Mucosa of gallbladder (tissue), 1 donor: ENCODE measurements around the gene ADK. TPM values are rescaled to one million over a fixed set of nuclear protein-coding genes. Genes with fewer than 3 reads are reported as not detected.
"Not testable (repeated sequence)": the region's sequence is repeated elsewhere in the genome, so short reads cannot be mapped to it uniquely, and the experiment has no call there.

Source experiments
- DNase-seq: peaks from one replicate; pipeline ENCODE4 v3.0.0-alpha.2; 2020; ENCODE audit warnings: low spot score
- total RNA-seq: library from RNA; stranded (reverse); gene quantifications from one replicate; pipeline ENCODE4 v1.2.1, GENCODE V29; 2021
- donor health status: DM: no; HTN: no; CAD: no.

The ADK gene
- total RNA-seq, 1 donor from 2014 or later: 13.0 TPM

GRCh38 chr10:74486659-74487058 lies 335.6 kb downstream of the ADK start:
- DNase-seq: no peak

GRCh38 chr10:74488907-74489306 lies 337.9 kb downstream of the ADK start:
- no peak for DNase-seq

GRCh38 chr10:74490551-74490950 lies 339.5 kb downstream of the ADK start:
- DNase-seq: no peak

GRCh38 chr10:74491014-74491413 lies 340.0 kb downstream of the ADK start:
- DNase-seq: no peak

GRCh38 chr10:74496276-74496675 lies 345.3 kb downstream of the ADK start:
- DNase-seq: not testable (repeated sequence)

- DNase-seq: not testable (repeated sequence)
These were observed 347.6 kb downstream of the ADK start for GRCh38 chr10:74498664-74499063.

GRCh38 chr10:74500026-74500704 lies 349.1 kb downstream of the ADK start:
- DNase-seq: no peak

- no peak for DNase-seq
These were observed 349.8 kb downstream of the ADK start for GRCh38 chr10:74500816-74501215.

GRCh38 chr10:74502963-74503608 lies 352.1 kb downstream of the ADK start:
- DNase-seq: no peak

- no peak for DNase-seq
These were observed 356.9 kb downstream of the ADK start for GRCh38 chr10:74507951-74508350.

GRCh38 chr10:74510594-74510993 lies 359.6 kb downstream of the ADK start:
- no peak for DNase-seq

- DNase-seq: no peak
These were observed 360.0 kb downstream of the ADK start for GRCh38 chr10:74511051-74511450.

GRCh38 chr10:74514322-74514721 lies 363.3 kb downstream of the ADK start:
- no peak for DNase-seq

- no peak for DNase-seq
These were observed 367.0 kb downstream of the ADK start for GRCh38 chr10:74518061-74518460.

GRCh38 chr10:74521526-74521925 lies 370.5 kb downstream of the ADK start:
- no peak for DNase-seq

GRCh38 chr10:74523199-74523598 lies 372.2 kb downstream of the ADK start:
- DNase-seq: no peak

GRCh38 chr10:74525885-74526284 lies 374.9 kb downstream of the ADK start:
- no peak for DNase-seq

- not testable (repeated sequence) for DNase-seq
These were observed 376.6 kb downstream of the ADK start for GRCh38 chr10:74527611-74528010.

GRCh38 chr10:74529205-74529604 lies 378.2 kb downstream of the ADK start:
- DNase-seq: no peak

- no peak for DNase-seq
These were observed 380.0 kb downstream of the ADK start for GRCh38 chr10:74530981-74531380.

- DNase-seq: no peak
These were observed 388.3 kb downstream of the ADK start for GRCh38 chr10:74539317-74539716.

- DNase-seq: no peak
These were observed 390.4 kb downstream of the ADK start for GRCh38 chr10:74541375-74541774.

- peak; percentile 54 for DNase-seq
These were observed 391.1 kb downstream of the ADK start for GRCh38 chr10:74542077-74542476.

- no peak for DNase-seq
These were observed 392.3 kb downstream of the ADK start for GRCh38 chr10:74543276-74543675.
